ENCODE results near the gene PRX. TPM values are rescaled to one million over a fixed set of nuclear protein-coding genes. Genes with fewer than 3 reads are reported as not detected.

PRX gene
- total and polyA plus RNA-seq, 2 experiments from 2014 or later = 4.2 TPM

DNA sequence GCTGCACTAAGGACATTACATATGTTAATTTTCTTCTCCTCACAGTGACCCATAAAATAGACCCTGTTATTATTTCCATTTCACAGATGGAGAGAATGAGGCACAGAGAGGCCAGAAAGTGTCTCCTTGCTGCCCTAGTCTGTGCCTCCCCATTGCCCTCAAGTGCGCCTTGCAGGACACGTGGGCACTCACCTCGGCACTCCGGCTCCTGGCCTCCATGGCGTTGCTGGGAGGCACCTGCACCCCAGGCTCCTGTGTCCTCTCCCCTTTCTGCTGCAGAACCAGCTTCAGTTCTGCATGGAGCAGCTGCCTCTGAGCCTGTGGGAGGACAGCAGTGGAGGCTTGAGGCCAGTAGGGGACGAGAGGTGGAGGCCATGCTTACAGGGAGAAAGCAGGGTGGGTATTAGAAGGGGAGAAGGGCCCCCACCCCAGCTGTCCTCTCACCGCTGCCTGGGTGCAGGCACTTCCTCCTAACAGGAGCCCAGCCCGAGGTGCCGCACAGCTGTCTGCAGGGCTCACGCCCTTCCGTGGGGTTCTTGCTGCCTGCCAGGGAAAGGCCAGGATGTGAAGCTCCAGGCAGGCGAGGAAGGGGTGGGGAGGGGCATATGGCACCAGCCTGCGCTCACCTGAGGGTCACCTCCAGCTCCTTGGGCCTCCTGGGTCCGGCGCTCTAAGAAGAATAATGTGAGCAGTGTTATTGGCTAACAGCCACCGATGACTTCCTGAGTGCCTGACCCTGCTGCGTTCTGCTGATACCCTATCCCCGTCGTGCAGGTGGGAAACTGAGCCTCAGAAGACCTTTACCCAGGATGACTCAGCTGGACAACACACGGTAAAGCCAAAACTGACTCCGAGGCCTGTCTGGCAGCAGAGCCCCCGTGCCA is 5.2 kb downstream of the PRX start:
- peaks cover 7% of the 10 kb centered on the region for H3K27me3 Mint-ChIP-seq (ENCODE audit: insufficient read depth, low read depth, poor library complexity)
- no peaks in the 10 kb centered on the region for H3K27me3 ChIP-seq (ENCODE audit: insufficient read depth)
- no peak overlapping the region for H3K4me3 Mint-ChIP-seq
- H3K4me1 ChIP-seq (ENCODE audit: insufficient read depth) = peaks cover 22% of the 10 kb centered on the region
- H3K79me2 ChIP-seq (replicated peaks; ENCODE audit: insufficient read depth) = no peaks in the 10 kb centered on the region
- H3K4me1 Mint-ChIP-seq = peaks cover 34% of the 10 kb centered on the region
- no peak overlapping the region for H3K27ac Mint-ChIP-seq
- 0 out of 2 replicates have a peak, but pooled peaks cover 7% of the 10 kb centered on the region for H3F3A ChIP-seq (replicated peaks; ENCODE audit: low read depth)
- TF ChIP-seq ZNF114 (CRISPR knock-in tag; IDR thresholded peaks at IDR 0.05) (no peak), NANOG (IDR thresholded peaks at IDR 0.05; ENCODE audit: borderline replicate concordance) (no peak), STAT1 (IDR thresholded peaks at IDR 0.05; ENCODE audit: unreplicated experiment) (no peak), EZH2phosphoT487 (IDR thresholded peaks at IDR 0.05; ENCODE audit: unreplicated experiment) (no peak)
- no peaks in the 10 kb centered on the region for H4K20me1 ChIP-seq (replicated peaks; ENCODE audit: insufficient read depth)
- ATAC-seq (no peak), DNase-seq (ENCODE audit: low spot score) (no peak)
- H3K9me2 ChIP-seq (ENCODE audit: insufficient read depth) = no peaks in the 10 kb centered on the region
- no peak overlapping the region for H3K4me3 ChIP-seq
- no peak overlapping the region for H2AFZ ChIP-seq
- H3K4me2 ChIP-seq = no peak overlapping the region
- H3K36me3 ChIP-seq (ENCODE audit: insufficient read depth) = no peaks in the 10 kb centered on the region
- H3K9me3 Mint-ChIP-seq = no peaks in the 10 kb centered on the region
- peaks cover 2% of the 10 kb centered on the region; the same call in 1 of the 3 replicates for H3K36me3 Mint-ChIP-seq (ENCODE audit: low read depth)
- H3K27ac ChIP-seq (ENCODE audit: low read depth) = no peak overlapping the region

- Histone ChIP-seq H3K27me3 (ENCODE audit: insufficient read depth) (peaks cover 8% of the 10 kb centered on the region), H2AFZ (peak overlapping the region; percentile 94), H3K27ac (ENCODE audit: low read depth) (no peak overlapping the region), H3K4me2 (peak overlapping the region; percentile 93), H3K79me2 (replicated peaks; ENCODE audit: insufficient read depth) (no peaks in the 10 kb centered on the region), H3F3A (replicated peaks; ENCODE audit: low read depth) (peaks cover 8% of the 10 kb centered on the region), H3K9me2 (ENCODE audit: insufficient read depth) (no peaks in the 10 kb centered on the region), H3K36me3 (ENCODE audit: insufficient read depth) (no peaks in the 10 kb centered on the region), H3K4me1 (ENCODE audit: insufficient read depth) (peaks cover 6% of the 10 kb centered on the region; the same call in 1 of the 2 replicates), H3K4me3 (peak overlapping the region; percentile 79), H4K20me1 (replicated peaks; ENCODE audit: insufficient read depth) (no peaks in the 10 kb centered on the region)
- H3K27me3 Mint-ChIP-seq (ENCODE audit: insufficient read depth, low read depth, poor library complexity) = peaks cover 16% of the 10 kb centered on the region
- DNase-seq (ENCODE audit: low spot score) = peak; percentile 99
- H3K27ac Mint-ChIP-seq = no peak overlapping the region
- H3K36me3 Mint-ChIP-seq (ENCODE audit: low read depth) = peaks cover 2% of the 10 kb centered on the region; the same call in 1 of the 3 replicates
- no peaks in the 10 kb centered on the region; the same call in 1 of the 3 replicates for H3K9me3 Mint-ChIP-seq
- peak; percentile 75 for ATAC-seq
- peaks cover 23% of the 10 kb centered on the region for H3K4me1 Mint-ChIP-seq
- TF ChIP-seq EZH2phosphoT487 (IDR thresholded peaks at IDR 0.05; ENCODE audit: unreplicated experiment) (no peak), NANOG (IDR thresholded peaks at IDR 0.05; ENCODE audit: borderline replicate concordance) (no peak), POLR2AphosphoS5 (IDR thresholded peaks at IDR 0.05; ENCODE audit: low read depth) (peak; percentile 39; the same call in 1 of the 2 replicates), EZH2 (IDR thresholded peaks at IDR 0.05; ENCODE audit: low read depth, unreplicated experiment) (no peak), REST (IDR thresholded peaks at IDR 0.05; ENCODE audit: unreplicated experiment) (no peak), CREB1 (CRISPR knock-in tag; IDR thresholded peaks at IDR 0.05; ENCODE audit: low read depth) (peak; percentile 34; the same call in 1 of the 2 replicates)
- TF ChIP-seq, protein P1, sequence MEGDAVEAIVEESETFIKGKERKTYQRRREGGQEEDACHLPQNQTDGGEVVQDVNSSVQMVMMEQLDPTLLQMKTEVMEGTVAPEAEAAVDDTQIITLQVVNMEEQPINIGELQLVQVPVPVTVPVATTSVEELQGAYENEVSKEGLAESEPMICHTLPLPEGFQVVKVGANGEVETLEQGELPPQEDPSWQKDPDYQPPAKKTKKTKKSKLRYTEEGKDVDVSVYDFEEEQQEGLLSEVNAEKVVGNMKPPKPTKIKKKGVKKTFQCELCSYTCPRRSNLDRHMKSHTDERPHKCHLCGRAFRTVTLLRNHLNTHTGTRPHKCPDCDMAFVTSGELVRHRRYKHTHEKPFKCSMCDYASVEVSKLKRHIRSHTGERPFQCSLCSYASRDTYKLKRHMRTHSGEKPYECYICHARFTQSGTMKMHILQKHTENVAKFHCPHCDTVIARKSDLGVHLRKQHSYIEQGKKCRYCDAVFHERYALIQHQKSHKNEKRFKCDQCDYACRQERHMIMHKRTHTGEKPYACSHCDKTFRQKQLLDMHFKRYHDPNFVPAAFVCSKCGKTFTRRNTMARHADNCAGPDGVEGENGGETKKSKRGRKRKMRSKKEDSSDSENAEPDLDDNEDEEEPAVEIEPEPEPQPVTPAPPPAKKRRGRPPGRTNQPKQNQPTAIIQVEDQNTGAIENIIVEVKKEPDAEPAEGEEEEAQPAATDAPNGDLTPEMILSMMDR (conservative IDR thresholded peaks at IDR 0.05; ENCODE audit: low read depth in 2 of 2) = no peak
- peak overlapping the region; percentile 80 for H3K4me3 Mint-ChIP-seq
Observed at GRCh38 chr19:40403262-40403984, 9.8 kb downstream of the PRX start.
